HepG2 (cell line): Measurements from ENCODE around the gene FAM163B. TPM values are rescaled to one million over a fixed set of nuclear protein-coding genes. Genes with fewer than 3 reads are reported as not detected.

Experiments
- ATAC-seq: fragments of 200-7000 bp; cut with Tn5 transposase; 3 replicates; pipeline ENCODE4 v1.9.1; 2020; ENCODE audit warnings: mild to moderate bottlenecking, moderate library complexity
- BruUV-seq: library from RNA; stranded (reverse); fragments of 400-500 nt; replicated peaks from 2 replicates; lab custom pipeline; 2021; lab: Mats Ljungman, UMichigan
- CTCF ChIA-PET: fragments of 300-600 bp; formaldehyde crosslinking; extraction: SDS; loops from one replicate; lab custom pipeline; 2021; ENCODE audit warnings: low total read pairs, inconsistent platforms, low intra/inter-chr PET ratio; lab: Yijun Ruan, JAX
- POLR2A ChIA-PET: fragments of 350-600 bp; sonication (Branson Sonifier 250); formaldehyde crosslinking; loops from one replicate; lab custom pipeline; 2020; ENCODE audit warnings: antibody characterized with exemption, inconsistent platforms; lab: Yijun Ruan, JAX
- DNase-seq: peaks from one replicate; pipeline ENCODE4 v3.0.0-alpha.2; 2015; ENCODE audit warnings: low spot score
- FAIRE-seq: peaks from 3 replicates; lab custom pipeline; 2011; peaks lifted over from hg19 to GRCh38; lab: Jason Lieb, UNC
- H2AFZ ChIP-seq: one replicate; pipeline ENCODE4 v1.6.1; 2011; ENCODE audit warnings: low read length, inconsistent platforms
- H3K27ac ChIP-seq: fragments of 300-600 bp; 3 replicates; pipeline ENCODE4 v1.8.0; 2011; ENCODE audit warnings: mixed run types, mild to moderate bottlenecking, mixed read lengths, low read length, inconsistent platforms; ENCODE audit not compliant: insufficient read depth; ENCODE audit errors: extremely low read length
- H3K27me3 ChIP-seq, 2 experiments: fragments of 200-600 bp in 1 of 2; 2 replicates in 1 of 2; 3 replicates in 1 of 2; pipeline versions ENCODE4 v1.6.0 to v1.8.0; 2011; ENCODE audit warnings: low read length in 2 of 2, mild to moderate bottlenecking in 2 of 2, moderate library complexity in 2 of 2, inconsistent platforms in 1 of 2; ENCODE audit not compliant: insufficient read depth in 2 of 2, control insufficient read depth in 1 of 2
- H3K36me3 ChIP-seq, 2 experiments: fragments of 200-600 bp in 1 of 2; replicated peaks in 1 of 2; 2 replicates in 1 of 2; 3 replicates in 1 of 2; pipeline versions ENCODE4 v1.5.1 to v1.8.0; 2011; ENCODE audit warnings: low read length in 2 of 2, inconsistent platforms in 1 of 2; ENCODE audit not compliant: insufficient read depth in 2 of 2, control insufficient read depth in 1 of 2
- H3K4me1 ChIP-seq: 2 replicates; pipeline ENCODE4 v1.5.1; 2012; ENCODE audit warnings: low read length, inconsistent platforms; ENCODE audit not compliant: insufficient read depth
- H3K4me2 ChIP-seq: 2 replicates; pipeline ENCODE4 v1.6.0; 2011; ENCODE audit warnings: low read depth, low read length, inconsistent platforms
- H3K4me3 ChIP-seq, 3 experiments: fragments of 200-600 bp in 1 of 3; sonication (generic), shearing (Covaris generic) in 1 of 3; replicated peaks in 1 of 3; 2 replicates each; pipeline ENCODE4 v1.5.1; 2011 to 2016; ENCODE audit warnings: low read length in 3 of 3, inconsistent platforms in 2 of 3, low read depth in 2 of 3, mild to moderate bottlenecking in 2 of 3, control low read depth in 1 of 3, mixed read lengths in 1 of 3; ENCODE audit not compliant: insufficient read depth in 1 of 3
- H3K79me2 ChIP-seq: one replicate; pipeline ENCODE4 v1.6.1; 2011; ENCODE audit warnings: low read length, inconsistent platforms; ENCODE audit not compliant: insufficient read depth
- H3K9ac ChIP-seq: 2 replicates; pipeline ENCODE4 v1.6.0; 2011; ENCODE audit warnings: mild to moderate bottlenecking, low read depth, low read length, inconsistent platforms; ENCODE audit not compliant: insufficient read depth
- H3K9me3 ChIP-seq: 2 replicates; pipeline ENCODE4 v1.5.1; 2012; ENCODE audit warnings: mild to moderate bottlenecking, low read length
- H4K20me1 ChIP-seq: 2 replicates; pipeline ENCODE4 v1.6.0; 2011; ENCODE audit warnings: inconsistent platforms, mild to moderate bottlenecking, low read length, moderate library complexity; ENCODE audit not compliant: insufficient read depth
- HOMEZ ChIP-seq: IDR thresholded peaks from 2 replicates; pipeline ENCODE4 v1.6.1; 2016; ENCODE audit warnings: low read depth
- IKZF1 ChIP-seq: fragments of 450-650 bp; IDR thresholded peaks from 2 replicates; pipeline ENCODE4 v1.7.1; 2016
- NR0B2 ChIP-seq: sonication (generic); formaldehyde crosslinking; IDR thresholded peaks from 2 replicates; pipeline ENCODE4 v1.4.0; 2020; ENCODE audit warnings: mild to moderate bottlenecking, missing genetic modification reagents
- RFXAP ChIP-seq: sonication (generic); formaldehyde crosslinking; IDR thresholded peaks from 2 replicates; pipeline ENCODE4 v1.4.0; 2020; ENCODE audit warnings: missing genetic modification reagents, borderline replicate concordance
- RXRB ChIP-seq: IDR thresholded peaks from 2 replicates; pipeline ENCODE4 v1.6.1; 2016; ENCODE audit warnings: borderline replicate concordance, missing genetic modification reagents, missing compliant biosample characterization
- SRSF1 ChIP-seq: fragments of 200-400 bp; formaldehyde crosslinking; optimal IDR thresholded peaks from 2 replicates; pipeline ENCODE3; 2017; ENCODE audit warnings: mild to moderate bottlenecking, low read depth, low read length, moderate library complexity
- ZNF275 ChIP-seq: sonication (generic); formaldehyde crosslinking; IDR thresholded peaks from 2 replicates; pipeline ENCODE4 v1.8.0; 2022; ENCODE audit warnings: missing genetic modification reagents, mild to moderate bottlenecking, inconsistent platforms, borderline replicate concordance
- ZNF326 ChIP-seq: sonication (generic); formaldehyde crosslinking; IDR thresholded peaks from 2 replicates; pipeline ENCODE4 v1.4.0; 2020; ENCODE audit warnings: missing genetic modification reagents, borderline replicate concordance
- ZNF329 ChIP-seq: sonication (generic); formaldehyde crosslinking; IDR thresholded peaks from 2 replicates; pipeline ENCODE4 v1.9.0; 2021; ENCODE audit warnings: low read depth, mild to moderate bottlenecking, missing genetic modification reagents
- ZNF501 ChIP-seq: sonication (generic); formaldehyde crosslinking; IDR thresholded peaks from 2 replicates; pipeline ENCODE4 v1.5.1; 2020; ENCODE audit warnings: mild to moderate bottlenecking, moderate library complexity, missing genetic modification reagents
- ZNF646 ChIP-seq: sonication (generic); formaldehyde crosslinking; IDR thresholded peaks from 2 replicates; pipeline ENCODE4 v1.9.0; 2021; ENCODE audit warnings: mild to moderate bottlenecking, missing genetic modification reagents
- ZNF780A ChIP-seq: sonication (generic); formaldehyde crosslinking; IDR thresholded peaks from 2 replicates; pipeline ENCODE4 v1.8.0; 2022; ENCODE audit warnings: mild to moderate bottlenecking, missing genetic modification reagents, moderate library complexity
- ZNF850 ChIP-seq: sonication (generic); formaldehyde crosslinking; conservative IDR thresholded peaks from 2 replicates; pipeline ENCODE4 v1.9.0; 2021; ENCODE audit warnings: mild to moderate bottlenecking, missing genetic modification reagents
- WGBS: methylation state at CpG from one replicate; pipeline ENCODE4 v1.1.6; 2017; ENCODE audit warnings: low lambda C conversion rate; 5-methylcytosine and 5-hydroxymethylcytosine counted together
- in situ Hi-C: cut with HindIII; loops from 2 replicates; pipeline ENCODE4 v1.10.0; 2017; ENCODE audit warnings: low pct_unique_long_range_greater_than_20kb; ENCODE audit not compliant: extremely low pct_ligation_motif_present
- intact Hi-C: fragments of 100-400 bp; cut with micrococcal nuclease; formaldehyde crosslinking; loops from one replicate; pipeline ENCODE4 v1.10.0; 2022; ENCODE audit not compliant: unreplicated experiment
- polyA plus RNA-seq, 8 experiments: library from polyadenylated mRNA; depleted of rRNA in 3 of 8; stranded (reverse) in 7 of 8; unstranded in 1 of 8; fragments of >200 nt; fragmentation: Illumina TruSeq in 4 of 8; extraction: Trizol in 4 of 8; gene quantifications; 2 replicates each; pipeline versions ENCODE4 v1.2.1 to v1.2.3, GENCODE V29; 2011 to 2016; ENCODE audit warnings: low read depth in 4 of 8, missing spikeins in 1 of 8, mixed read lengths in 1 of 8; ENCODE audit not compliant: insufficient read depth in 1 of 8
- total RNA-seq, 5 experiments: library from RNA; depleted of rRNA; stranded (reverse); fragments of >200 nt; fragmentation: Illumina TruSeq; extraction: Trizol; gene quantifications; 2 replicates each; pipeline ENCODE4 v1.2.3, GENCODE V29; 2016; ENCODE audit warnings: low read depth in 1 of 5

The FAM163B gene
- total and polyA plus RNA-seq, 2 of the 13 experiments (the other 11 are each of a cell fraction or from before 2014, with no cell fraction given) = not detected

- no peak for TF ChIP-seq ZNF780A (CRISPR knock-in tag)
- no peak for TF ChIP-seq ZNF329
- TF ChIP-seq SRSF1 = no peak
- no peak for TF ChIP-seq IKZF1
Observed at GRCh38 chr9:133639613-133640012, 30.4 kb upstream of the FAM163B start (continued).

GRCh38 chr9:133638711-133639110 is 29.5 kb upstream of the FAM163B start:
- intact Hi-C loops (no loop called here), in situ Hi-C loops (no loop called here)
- Histone ChIP-seq H3K4me2 (no peak overlapping the region), H3K27ac (no peak overlapping the region), H3K9me3 (no peaks in the 10 kb centered on the region), H3K9ac (no peak overlapping the region), H4K20me1 (peaks cover 6% of the 10 kb centered on the region; the same call in 1 of the 2 replicates), H3K4me1 (no peaks in the 10 kb centered on the region), H2AFZ (no peak overlapping the region), H3K27me3 (peaks cover 28 to 100% of the 10 kb centered on the region in 2 experiments), H3K4me3 (no peak overlapping the region), H3K79me2 (no peaks in the 10 kb centered on the region), H3K36me3 (no peaks in the 10 kb centered on the region)
- DNase-seq (no peak), FAIRE-seq (no peak), ATAC-seq (no peak)
- TF ChIP-seq ZNF646 (CRISPR knock-in tag) = no peak
- TF ChIP-seq ZNF501 (CRISPR knock-in tag) = no peak
- TF ChIP-seq ZNF850 (CRISPR knock-in tag) = no peak
- TF ChIP-seq IKZF1 = no peak
- TF ChIP-seq ZNF275 (CRISPR knock-in tag) = no peak
- TF ChIP-seq NR0B2 (CRISPR knock-in tag) = no peak
- TF ChIP-seq RXRB (CRISPR knock-in tag) = no peak
- no peak for TF ChIP-seq RFXAP (CRISPR knock-in tag)
- TF ChIP-seq HOMEZ (CRISPR knock-in tag) = no peak
- TF ChIP-seq ZNF326 (CRISPR knock-in tag) = no peak
- ChIA-PET CTCF (no interaction called here), POLR2A (no interaction called here)
- WGBS = 17% methylated on average over 5 of the region's 8 CpGs
- BruUV-seq = no TSS peak
